NCI-H2081 (cell line): Measurements from ENCODE around the gene TPP2.

ENCODE experiments used
- DNase-seq, 2 experiments: peaks; one replicate each; lab custom pipeline; 2025; lab: John Stamatoyannopoulos, UW

The TPP2 gene

DNA sequence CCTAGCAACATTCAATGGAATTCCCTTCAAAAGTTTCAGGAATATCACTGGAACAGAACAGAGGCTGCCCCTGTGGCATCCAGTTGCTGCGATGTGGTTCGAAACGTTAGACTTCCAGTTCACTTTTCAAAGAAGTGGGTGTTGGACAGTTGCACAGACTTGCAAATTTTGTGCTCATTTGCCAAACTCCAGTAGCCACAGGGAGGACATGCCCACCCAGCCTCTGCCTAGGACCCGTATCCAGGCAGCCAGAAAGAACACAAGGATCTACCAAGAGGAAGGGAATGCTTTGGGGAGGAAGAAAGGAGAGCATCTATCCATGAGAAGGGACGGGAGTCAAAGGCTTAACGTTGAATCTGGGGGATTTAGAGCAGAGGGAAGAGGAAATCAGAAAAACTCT lies 98.2 kb downstream of the TPP2 start, which contains the start of gene METTL21C:
TSS of gene METTL21C (minus strand) at position 108 of the 400 bp plus-strand sequence. CDS start 546 bp downstream, outside the sequence.
- DNase-seq: no peak

DNA sequence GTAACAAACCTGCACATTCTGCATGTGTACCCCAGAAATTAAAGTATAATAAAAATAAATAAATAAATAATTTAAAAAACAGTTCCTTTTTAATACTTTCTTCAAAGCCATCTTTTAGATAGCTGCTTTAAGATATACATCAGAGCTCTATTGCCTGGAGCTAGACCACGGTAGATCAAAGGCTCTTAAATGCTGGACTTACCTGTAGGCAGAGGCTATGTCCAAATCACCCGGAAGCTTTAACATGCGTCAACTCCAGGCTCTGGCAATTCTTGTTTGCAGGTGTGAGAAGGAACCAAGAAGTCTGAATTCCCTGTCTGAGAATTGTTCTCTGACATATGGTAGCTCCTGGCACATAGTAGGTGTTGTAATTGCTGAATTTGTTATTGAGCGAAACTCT lies 99.7 kb downstream of the TPP2 start:
- DNase-seq: no peak

DNA sequence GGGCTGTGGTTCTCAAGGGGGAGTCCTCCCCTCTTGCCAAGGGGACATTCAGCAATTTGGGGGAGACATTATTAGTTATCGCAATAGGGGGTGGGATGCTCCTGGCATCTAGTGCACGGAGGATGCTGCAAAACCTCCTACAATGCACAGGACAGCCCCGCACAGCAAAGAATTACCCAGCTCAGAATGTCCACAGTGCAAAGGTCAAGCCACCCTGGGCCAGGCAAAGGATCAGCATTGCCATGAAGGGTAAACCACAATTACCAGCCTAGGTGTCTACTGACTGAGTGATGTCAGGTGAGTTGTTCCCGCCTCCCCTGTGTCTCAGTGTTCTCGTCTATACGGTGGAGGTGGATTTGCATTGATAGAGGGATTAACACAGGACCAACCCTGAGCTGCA lies 100.5 kb downstream of the TPP2 start:
- DNase-seq: no peak

DNA sequence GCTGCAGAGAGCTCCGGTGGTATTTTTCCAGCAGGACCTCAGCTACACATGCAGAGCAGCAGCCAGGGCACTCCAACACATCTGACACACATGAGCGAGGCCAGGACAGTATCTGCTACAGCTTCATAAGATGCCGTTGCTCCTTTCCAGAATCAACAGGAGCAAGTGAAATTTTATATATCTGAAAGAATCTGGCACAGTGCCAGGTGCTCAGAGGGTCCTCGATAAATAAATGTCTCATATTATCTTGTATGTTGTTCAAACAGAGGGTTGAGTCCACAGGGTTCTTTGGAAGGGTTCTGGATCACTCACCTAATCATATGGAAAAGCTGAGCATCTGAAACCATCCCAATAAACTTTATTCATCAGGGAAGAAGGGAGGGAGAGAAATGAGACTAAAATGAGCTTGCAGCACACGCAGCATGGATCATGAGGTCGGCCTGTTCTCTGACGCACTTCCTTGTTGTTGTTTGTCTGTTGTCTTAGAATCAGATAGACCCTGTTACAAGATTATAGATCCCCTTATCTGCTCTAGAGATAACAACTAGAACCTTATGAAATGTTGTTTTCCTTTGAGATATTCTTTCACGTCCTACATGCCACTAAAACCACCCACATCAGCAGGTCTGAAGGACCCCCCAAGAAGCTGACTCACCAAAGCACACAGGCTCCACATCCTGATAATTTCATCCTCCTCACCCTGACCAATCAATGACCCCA lies 101.3 kb downstream of the TPP2 start:
- DNase-seq: no peak

DNA sequence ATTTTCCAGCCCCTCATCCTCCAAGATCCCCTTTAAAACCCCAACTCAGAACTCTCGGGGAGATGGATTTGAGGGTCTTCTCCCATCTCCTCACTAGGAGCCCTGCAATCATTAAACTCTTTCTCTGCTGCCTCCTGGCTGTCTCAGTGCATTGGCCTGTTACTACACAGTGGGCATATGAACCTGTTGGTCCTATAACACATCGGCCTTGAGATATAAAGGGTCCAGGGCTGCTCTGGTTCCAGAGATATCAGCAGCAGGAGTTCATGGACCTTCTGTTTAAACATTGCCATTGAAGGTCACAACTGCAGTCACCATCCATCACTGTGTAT lies 101.8 kb downstream of the TPP2 start:
- no peak for DNase-seq

DNA sequence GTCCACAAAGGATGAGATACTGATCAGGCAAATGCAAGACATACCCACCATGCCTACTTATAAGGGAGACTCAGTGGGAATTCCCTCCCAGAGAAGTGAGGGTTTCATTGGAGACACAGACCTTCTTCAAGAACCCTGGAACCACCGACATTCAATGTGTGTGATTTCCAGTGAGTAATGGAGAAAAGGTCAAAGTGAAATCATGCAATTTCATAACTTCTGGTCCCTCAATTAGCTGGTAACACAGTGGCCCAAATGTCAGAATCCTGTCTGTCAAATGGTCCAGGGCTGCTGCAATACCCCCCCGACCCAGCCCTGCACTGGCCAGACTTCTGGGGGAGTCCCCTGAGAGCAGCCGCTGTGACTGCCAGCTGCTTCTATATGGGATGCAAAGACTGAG lies 102.7 kb downstream of the TPP2 start:
- DNase-seq: no peak

DNA sequence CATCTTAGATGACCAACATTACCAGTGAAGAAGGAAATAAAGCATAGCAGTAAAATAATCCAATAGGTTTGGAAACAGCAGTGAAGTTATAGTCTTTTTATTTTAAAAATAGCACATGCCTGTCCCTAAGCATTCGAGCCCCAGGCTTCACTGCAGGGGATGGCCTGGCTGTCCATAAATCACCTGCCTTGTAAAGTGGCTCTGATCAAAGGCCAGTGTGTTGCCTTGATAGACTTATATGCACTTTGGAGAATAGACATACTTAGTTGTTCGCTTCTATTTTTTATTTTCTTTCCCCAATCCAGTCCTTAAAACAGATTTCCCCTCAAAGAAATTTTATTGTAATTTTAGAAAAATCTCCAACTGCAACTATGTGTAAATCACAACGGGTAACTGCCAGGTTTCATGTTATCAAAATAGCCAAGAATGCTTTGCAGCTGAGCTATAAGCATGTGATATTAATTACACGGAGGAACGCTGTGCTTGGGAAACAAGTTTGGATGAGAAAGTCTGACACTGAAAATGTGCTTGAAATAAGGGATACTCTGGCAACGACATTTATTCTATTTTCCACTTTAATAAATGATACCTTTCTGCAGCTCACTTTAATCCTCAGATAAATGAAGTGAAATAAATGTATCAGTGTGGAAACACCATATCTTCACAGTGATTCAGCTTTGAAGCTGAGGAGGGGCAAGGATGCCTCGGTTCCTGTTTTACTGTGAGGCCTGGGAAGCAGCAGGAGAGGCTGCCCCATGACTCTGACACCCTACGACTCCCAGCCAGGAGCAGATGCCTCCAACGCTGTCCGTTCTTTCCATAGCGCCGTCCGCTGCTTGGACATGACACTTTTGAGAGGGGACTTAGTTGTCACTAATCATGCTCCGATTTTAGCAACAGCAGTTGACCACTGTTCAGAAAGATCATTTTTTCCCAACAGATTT lies 103.6 kb downstream of the TPP2 start:
- DNase-seq: no peak

DNA sequence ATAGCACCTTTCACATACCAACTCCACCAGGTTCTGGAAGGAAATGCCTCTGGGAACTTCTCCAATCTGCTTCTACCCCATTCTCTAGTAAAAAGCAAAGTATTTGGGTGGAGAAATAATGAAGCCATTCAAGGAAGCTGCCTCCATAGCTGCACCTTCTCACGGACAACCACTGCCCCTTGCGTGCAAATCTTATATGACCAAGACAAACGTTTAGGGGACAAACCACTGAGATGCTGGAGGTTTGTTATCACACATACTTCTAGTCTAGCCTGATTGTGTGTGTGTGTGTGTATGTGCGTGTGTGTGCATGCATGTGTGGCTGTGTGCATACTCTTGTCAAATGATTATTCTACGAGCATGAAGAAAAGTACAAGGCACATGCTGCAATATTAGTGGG lies 104.5 kb downstream of the TPP2 start:
- no peak for DNase-seq

DNA sequence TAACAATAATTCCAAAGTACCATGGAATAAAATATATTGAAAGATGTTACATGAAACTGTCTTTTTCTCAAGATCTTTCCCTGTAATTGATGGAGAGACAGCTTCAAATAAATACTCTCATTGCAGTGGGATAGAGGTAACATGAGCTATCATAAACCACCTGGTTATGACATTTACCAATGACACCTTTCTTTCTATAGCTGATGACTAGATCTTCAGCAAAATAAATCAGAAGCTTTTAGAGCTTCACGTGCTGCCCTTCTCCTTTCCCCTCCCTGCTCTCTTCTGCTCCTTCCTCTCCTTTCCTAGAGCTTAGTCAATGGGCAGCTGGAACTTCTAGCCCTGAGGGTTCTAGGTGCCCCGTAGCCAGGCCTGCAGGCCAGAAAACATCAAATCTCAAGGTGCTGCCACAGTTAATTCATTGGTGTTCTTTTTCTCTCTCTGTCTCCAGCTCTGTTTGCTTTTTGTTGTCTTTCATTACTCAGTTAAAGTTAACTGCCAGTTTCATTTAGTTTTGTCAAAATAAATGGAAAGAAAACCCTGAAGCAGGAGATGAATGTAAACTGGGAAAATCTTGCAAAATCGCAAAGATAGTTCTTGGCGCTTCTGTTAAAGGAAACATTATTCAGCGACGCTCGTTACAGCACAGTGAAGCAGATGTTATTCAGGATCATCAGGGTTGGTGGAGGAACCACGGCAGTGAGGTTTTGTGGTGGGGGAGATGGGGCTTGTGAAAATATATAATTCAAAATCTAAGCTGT lies 106.4 kb downstream of the TPP2 start:
- no peak for DNase-seq

DNA sequence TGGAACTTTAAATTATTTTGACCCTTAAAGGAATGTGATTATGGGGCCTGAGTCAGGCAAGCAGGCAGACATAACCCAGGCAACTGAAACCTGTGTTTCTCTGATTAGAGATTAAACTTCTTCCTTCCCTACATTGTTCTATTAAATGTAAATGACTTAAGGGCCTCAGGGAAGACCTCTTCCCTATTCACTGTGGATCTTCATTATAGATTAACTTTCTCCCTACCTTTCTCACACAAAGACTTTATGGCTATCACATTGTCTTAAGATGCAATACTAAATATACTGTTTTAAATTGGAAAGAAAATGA lies 106.9 kb downstream of the TPP2 start:
- no peak for DNase-seq

DNA sequence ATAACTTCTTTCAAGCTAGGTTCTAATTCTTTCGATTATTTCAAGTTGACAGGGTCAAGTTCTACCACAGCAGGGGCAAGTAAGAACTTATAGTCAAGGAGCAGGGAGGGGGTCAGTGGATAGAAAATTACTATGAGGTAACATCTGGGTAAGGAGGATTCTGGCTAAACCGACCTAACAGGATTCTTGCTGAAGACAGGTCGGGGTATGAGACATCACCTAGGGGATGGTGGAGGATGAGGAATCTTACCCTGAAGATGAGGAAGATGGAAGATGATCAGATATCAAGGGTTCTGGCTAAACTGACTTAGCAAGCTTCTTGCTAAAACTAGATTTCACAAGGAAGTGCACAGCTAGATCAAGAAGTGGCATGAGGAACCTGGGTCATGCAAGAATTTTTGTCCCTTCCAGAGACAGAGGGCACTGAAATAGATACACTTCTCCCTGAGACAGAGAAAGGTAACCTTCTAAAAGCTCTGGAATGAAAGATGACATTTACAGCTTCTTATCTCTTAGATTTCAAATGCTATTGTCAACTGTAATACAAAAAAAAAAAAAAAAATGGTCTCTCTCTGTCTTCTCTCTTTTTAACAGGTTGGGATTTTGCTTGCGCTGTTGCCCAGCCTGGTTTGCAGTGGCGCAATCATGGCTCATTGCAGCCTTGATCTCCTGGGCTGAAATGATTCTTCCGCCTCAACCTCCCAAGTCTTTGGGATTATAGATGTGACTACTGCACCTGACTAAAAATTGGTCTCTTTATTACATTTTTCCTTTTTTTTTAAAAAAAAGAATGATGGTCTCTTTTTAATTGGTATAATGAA lies 107.7 kb downstream of the TPP2 start:
- DNase-seq: no peak

DNA sequence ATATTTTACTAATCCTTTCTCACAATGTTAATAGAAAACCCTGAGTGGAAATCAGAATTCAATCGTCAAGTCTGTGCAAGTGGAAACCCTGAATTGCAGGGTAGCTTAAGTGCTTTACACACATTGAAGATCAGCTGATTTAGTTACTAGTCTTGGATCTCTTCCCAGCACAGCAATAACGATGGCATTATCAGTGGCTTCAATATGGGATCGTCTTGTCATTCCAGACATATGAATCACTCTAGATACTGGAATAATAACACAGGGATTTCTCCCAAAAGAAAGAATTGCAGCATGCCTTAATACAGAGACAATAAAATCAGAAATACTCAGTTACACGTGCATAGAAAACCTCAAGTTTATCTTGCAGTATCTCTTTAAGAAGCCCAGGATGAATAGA lies 110.7 kb downstream of the TPP2 start:
- DNase-seq: peak in 1 of 2 experiments; percentile 64

DNA sequence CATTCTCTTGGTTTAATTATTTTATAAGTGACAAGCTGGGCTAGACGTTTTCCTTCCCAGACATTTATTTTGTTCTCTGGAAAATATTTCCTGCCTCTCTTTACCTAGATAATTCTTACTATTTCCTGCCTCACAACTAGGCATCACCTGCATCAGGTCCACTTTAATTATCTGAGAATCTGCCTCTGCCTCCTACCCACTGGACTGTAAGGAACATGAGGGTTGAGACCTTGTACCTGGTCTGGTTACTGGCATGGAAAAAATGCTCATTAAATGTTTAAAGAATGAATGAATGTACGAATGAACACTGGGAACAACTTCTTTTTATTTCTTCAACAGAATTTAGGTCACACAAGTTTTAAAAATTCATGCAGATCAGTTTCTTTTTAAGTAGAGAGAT lies 111.4 kb downstream of the TPP2 start:
- DNase-seq: no peak

DNA sequence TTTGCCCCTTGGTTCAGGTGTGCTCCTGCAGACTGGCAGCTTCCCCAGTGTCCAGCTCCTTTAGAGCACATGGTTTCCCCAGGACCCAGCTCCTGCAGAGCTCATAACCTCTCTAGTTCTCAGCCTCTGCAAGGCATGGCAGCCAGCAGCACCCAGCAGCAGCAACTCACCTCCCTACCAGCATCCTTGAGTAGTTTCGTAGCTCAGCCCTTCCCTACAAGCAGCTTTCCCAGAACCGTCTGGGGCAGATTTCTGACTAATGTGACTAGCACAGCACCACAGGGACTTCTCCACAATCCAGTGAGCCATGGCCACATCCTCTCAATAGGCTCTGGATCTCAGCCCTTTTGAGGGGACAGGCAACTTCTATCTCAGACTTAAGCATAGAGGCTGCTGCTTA lies 112.2 kb downstream of the TPP2 start:
- no peak for DNase-seq

DNA sequence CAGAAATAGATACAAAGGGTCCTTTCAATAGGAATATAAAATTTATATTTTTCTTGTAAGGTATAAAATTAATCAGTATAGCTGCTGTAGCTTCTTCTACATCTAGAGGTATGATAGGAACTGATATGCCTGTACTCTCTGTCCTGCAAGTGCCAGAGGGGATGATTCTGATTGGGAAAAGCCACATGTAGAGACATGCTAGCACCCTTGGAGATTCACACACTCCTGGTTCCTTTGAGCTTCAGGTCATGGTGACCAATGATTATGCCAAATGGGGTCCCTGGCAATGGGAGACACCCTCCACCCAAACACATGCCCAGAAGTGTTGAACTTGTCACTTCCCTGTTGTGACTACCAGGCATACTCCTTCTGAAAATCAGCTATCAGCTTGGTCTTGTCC lies 112.8 kb downstream of the TPP2 start:
- no peak for DNase-seq

DNA sequence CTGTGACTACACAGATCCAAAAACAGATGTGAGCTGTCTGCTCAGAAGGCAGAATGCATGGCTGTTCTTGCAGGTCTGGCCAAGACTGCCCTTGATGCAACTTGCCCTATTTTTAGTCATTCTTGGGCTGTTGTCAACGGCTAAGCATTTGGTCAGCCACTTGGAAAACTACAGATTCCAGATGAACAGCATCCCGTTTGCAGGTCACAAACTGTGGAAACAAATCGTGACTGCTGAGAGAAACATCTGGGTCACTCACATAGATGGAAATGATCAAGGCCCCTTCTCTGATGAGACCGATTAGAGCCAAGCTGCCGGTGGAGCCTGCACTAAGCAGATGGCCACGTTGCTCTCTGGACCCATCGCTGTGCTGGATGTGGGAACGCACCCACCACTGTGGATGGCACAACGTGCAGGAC lies 113.5 kb downstream of the TPP2 start:
- DNase-seq: no peak

DNA sequence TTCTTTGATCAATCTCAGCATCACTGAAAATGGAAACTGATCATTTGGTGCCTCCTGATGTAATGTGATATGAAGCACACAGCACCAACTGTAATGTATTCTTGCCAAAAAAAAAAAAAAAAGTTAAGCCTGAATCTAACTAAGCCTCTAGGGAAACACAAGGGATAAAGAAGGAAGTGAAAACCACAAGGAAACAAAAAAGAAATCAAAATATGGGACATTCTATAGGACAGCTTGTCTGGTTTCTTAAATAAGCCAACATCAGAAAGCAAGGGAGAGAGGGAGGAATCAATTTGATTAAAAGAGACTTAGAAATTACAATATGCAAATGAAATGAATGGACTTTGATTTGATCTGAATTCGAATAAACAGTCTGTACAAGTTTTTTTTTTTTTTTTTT lies 118.7 kb downstream of the TPP2 start:
- DNase-seq: no peak

DNA sequence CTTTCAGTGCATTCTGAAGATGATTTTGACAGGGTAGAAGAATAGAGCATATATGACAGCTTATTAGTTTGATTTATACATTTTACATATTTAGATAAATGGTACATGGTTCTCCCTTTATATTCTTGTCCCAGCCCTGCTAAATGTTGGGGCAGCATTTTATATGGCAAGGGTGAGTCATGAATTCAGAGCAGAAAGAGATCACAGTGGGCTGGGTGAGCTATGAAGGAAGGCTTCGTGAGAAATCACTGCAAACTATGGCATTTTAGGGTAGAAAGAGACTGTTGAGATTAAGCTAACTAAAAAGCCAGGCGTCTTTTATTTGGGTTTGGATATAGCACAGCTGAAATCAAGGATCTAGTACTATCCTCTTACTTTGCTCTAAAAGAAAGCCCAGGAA lies 122.0 kb downstream of the TPP2 start:
- DNase-seq: no peak

DNA sequence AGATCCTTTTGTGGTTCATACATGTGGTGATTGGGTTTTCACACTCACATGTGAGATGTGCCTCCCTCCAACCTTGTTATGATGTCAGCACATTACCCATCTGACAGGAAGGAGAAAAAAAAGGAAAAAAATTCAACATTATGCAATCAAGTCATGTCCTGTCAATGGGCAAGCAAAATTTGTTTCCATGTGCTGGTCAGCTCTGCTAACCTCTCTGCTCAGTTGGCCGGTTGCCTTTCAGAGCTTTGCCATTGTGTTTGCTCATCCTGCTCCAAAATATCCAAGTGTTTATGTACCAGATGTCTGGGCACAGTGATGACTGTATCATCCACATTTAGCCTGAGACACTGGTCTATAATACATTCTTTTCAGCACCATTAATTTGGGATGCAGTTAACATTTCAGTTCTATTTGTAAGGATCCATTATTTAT lies 125.0 kb downstream of the TPP2 start:
- DNase-seq: no peak

DNA sequence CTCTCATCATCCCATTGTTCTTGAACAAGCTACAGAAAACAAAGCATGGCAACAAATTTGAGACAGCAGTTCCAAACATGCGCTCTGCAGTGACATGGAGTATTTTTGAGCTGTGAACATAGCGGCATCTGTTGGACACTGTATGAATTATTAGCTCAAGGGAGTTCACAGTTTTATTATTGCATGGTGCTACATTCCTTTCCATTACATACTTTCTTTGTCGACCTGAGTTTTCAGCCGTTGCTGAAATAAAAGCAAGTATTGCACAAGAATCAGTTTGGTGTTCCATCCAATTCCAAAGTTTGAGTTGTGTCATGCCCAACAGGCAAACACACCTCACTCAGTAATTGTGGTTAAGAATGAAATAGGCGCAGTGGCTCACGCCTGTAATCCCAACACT lies 128.1 kb downstream of the TPP2 start:
- peak in 1 of 2 experiments; percentile 5 for DNase-seq

DNA sequence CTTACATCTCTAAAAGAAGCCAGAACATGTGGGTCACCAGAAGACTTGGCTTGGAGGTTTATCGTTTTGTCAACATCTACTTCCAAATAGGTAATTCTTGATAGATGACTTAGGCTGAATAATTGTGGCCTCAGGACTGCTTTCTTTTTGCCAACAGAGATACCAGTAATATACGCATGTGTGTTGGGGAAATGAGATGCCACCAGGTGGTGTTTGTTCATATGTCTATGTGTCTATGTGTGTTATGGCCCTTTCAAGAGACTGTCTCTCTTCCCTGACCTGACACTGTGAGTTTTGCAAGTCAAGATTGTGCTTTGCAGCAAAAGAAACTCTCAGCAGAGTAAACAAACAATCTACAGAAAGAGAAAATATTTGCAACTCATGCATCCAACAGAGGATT lies 129.6 kb downstream of the TPP2 start:
- DNase-seq: no peak
